GM18520 (cell line): Measurements from ENCODE around the gene GCNT2.
"Not testable (repeated sequence)": the region's sequence is repeated elsewhere in the genome, so short reads cannot be mapped to it uniquely, and the experiment has no call there.

Experiments
- ATAC-seq: cut with Tn5 transposase; IDR thresholded peaks from one replicate; pipeline ENCODE4 v1.9.1; 2021; ENCODE audit not compliant: unreplicated experiment

The GCNT2 gene

GRCh38 chr6:10521104-10521808 lies at the start of gene GCNT2:
Gene GCNT2, plus strand, starts transcription at chr6:10521351. Its CDS starts 7,561 bp downstream, at chr6:10528912.
- ATAC-seq, result no peak

- ATAC-seq, result no peak
Measured at GRCh38 chr6:10472634-10473033, 48.5 kb upstream of the GCNT2 start.

DNA sequence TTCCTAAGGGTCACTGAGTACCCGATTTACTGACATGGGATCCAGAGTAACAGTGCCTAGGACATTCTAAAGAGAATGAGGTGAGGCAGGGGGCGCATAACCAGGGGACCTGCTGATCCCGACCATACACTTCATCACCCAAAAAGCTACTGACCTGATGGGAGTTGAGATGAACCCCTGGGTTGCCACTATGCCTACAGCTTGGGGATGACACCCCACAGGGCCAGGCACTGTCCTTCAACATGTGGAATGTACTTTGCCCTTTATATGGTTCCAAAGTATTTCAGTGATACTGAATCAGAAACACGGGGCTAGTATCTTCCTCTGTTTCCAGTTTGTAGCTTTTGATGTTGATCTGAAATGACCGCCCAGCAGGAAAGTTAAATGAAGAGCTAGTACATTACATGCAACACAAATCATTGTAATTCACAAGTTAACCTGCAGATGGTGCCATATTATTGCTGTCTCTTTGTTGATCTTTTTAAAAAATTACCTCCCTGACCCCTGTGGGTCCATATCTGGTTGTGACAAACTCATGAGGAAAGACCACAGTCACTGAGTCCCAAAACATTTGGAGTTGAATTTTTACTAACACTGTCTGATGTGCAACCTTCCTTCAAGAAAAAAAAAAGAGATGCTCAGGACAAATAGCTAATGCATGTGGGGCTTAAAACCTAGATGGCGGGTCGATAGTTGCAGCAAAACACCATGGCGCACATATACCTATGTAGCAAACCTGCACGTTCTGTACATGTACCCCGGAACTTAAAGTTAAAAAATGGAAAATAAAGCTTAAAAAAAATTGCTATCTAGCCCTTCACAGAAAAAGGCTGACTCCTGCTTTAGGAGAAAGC lies 42.7 kb upstream of the GCNT2 start:
- ATAC-seq, result peak; percentile 41

DNA sequence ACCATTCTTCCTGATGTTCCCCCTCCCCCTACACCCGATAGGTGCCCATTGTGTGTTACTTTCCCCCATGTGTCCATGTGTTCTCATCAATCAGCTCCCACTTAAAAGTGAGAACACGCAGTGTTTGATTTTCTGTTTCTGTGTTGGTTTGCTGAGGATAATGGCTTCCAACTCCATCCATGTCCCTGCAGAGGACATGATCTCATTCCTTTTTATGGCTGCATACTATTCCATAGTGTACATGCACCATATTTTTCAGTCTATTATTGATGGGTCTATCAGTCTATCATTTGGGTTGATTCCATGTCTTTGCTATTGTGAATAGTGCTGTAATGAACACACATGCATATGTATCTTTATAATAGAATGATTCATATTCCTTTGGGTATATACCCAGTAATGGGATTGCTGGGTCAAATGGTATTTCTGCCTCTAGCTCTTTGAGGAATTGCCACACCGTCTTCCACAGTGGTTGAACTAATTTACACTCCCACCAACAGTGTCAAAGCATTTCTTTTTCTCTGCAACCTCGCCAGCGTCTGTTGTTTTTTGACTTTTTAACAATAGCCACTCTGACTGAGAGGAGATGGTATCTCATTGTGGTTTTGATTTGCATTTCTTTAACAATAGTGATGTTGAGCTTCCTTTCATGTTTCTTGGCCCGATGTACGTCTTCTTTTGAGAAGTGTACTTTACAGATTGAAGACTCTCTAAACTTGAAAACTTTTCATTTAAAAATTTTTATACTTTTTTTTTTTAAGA lies 41.0 kb upstream of the GCNT2 start:
- no peak for ATAC-seq

GRCh38 chr6:10481101-10481500 lies 40.0 kb upstream of the GCNT2 start:
- ATAC-seq, result no peak

- no peak for ATAC-seq
Measured at GRCh38 chr6:10482636-10483257, 38.4 kb upstream of the GCNT2 start.

DNA sequence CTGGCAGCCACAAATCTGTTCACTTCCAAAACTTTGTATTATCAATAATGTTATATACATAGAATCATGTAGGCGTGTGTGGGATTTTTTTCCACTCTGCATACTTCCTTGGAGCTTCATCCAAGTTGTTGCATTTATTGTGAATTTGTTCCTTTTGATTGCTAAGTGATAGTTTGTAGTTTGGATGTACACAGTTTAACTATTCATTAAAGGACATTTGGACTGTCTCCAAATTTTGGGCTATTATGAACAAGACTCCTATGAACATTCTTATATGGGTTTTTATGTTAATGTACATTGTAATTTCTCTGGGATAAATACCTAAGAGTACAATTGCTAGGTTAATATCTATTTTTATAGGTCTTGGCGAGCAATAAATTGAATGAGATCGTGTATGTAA lies 36.2 kb upstream of the GCNT2 start:
- ATAC-seq, result no peak

DNA sequence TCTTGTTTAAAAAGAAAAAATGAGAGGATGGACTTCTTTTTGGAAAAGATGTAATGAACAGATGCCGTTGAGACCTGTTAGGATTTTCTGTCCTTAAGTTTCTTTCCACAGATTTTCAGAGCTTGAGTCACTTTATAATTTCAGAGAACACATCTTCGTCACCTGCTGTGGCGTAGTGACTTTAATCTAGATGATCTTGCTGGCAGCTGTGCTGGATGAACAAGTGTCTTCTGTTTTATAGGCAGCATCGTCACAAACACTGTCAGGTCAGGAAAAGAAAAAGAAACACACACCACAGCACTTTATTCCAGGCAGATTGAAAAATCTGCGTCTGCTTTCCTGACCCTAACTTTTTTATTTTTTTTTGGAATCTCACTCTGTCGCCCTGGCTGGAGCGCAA lies 35.7 kb upstream of the GCNT2 start:
- no peak for ATAC-seq

DNA sequence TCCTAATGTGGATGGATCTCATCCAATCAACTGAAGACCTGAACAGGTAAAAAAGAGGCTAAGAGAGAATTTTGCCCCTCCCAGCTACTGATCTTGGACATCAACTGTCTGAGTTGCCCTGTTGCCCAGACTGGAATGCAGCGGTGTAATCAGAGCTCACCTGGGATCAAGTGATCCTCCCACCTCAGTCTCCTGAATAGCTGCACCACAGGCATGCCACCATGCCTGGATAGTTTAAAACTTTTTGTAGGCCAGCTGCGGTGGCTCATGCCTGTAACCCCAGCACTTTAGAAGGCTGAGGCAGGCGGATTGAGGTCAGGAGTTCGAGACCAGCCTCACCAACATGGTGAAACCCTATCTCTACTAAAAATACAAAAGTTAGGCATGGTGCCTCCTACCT lies 34.9 kb upstream of the GCNT2 start:
- no peak for ATAC-seq

- ATAC-seq, result not testable (repeated sequence)
Measured at GRCh38 chr6:10486944-10487588, 34.1 kb upstream of the GCNT2 start.

GRCh38 chr6:10487668-10488327 lies 33.4 kb upstream of the GCNT2 start:
- ATAC-seq, result no peak

GRCh38 chr6:10491463-10491862 lies 29.7 kb upstream of the GCNT2 start:
- ATAC-seq, result no peak

DNA sequence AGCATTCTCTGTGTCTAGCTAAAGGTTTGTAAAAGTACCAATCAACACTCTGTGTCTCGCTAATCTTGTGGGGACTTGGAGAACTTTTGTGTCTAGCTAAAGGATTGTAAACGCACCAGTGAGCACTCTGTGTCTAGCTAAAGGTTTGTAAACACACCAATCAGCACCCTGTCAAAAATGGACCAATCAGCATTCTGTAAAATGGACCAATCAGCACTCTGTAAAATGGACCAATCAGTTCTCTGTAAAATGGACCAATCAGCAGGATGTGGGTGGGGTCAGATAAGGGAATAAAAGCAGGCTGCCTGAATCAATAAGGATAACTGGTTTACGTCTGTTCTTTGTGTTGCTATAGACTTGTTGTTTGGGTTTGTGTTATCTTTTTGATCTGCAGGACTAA lies 29.2 kb upstream of the GCNT2 start:
- not testable (repeated sequence) for ATAC-seq

GRCh38 chr6:10495029-10495428 lies 26.1 kb upstream of the GCNT2 start:
- ATAC-seq, result no peak

DNA sequence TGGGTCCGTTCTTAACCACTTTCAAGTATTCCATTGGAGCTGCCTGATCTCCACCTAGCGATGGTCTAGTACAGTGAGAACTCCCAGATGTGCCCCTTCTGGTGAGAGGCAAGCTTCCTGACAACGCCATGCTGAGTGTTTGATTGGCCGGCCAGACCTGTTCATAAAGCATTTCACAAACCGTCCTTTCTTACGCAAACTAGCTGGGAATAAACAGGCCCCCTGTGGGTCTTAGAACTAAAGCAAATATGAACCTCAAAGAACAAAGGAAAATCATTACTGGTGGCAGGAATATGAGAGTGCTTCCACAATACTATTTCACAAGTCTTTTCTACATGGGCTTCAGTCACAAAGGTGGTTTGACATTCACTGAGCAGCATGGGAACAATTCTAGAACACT lies 15.6 kb upstream of the GCNT2 start:
- no peak for ATAC-seq

- ATAC-seq, result no peak
Measured at GRCh38 chr6:10507298-10507697, 13.9 kb upstream of the GCNT2 start.

- ATAC-seq, result no peak
Measured at GRCh38 chr6:10507715-10508114, 13.4 kb upstream of the GCNT2 start.

GRCh38 chr6:10510592-10511367 lies 10.4 kb upstream of the GCNT2 start:
- peak; percentile 72 for ATAC-seq

GRCh38 chr6:10511477-10511876 lies 9.7 kb upstream of the GCNT2 start:
- no peak for ATAC-seq
